RKO (cell line): Measurements from ENCODE around the gene MMP27.
"Not testable (repeated sequence)": the region's sequence is repeated elsewhere in the genome, so short reads cannot be mapped to it uniquely, and the experiment has no call there.

ENCODE experiments used
- DNase-seq: peaks from one replicate; pipeline ENCODE4 v3.0.0-alpha.2; 2016; ENCODE audit warnings: low spot score

MMP27 gene, protein sequence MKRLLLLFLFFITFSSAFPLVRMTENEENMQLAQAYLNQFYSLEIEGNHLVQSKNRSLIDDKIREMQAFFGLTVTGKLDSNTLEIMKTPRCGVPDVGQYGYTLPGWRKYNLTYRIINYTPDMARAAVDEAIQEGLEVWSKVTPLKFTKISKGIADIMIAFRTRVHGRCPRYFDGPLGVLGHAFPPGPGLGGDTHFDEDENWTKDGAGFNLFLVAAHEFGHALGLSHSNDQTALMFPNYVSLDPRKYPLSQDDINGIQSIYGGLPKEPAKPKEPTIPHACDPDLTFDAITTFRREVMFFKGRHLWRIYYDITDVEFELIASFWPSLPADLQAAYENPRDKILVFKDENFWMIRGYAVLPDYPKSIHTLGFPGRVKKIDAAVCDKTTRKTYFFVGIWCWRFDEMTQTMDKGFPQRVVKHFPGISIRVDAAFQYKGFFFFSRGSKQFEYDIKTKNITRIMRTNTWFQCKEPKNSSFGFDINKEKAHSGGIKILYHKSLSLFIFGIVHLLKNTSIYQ

DNA sequence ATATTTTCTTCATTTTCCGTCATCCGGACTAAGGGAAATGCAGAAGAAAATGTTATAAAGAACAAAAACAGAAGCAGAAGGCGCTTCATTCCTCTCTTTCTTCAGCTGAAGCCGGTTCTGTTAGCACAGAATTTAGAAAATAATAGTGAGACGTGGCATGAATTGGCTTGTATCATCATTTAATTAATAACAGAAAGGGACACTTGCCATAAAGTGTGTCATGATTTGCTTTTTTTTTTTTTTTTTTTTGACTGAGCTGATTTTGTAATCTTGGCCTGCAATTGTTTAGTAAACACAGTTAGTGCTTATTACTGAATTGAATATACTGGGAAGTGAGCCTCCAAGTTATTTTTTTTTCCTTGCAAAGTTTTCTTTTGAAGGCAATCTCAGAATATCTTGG, at the start of gene MMP27:
TSS of gene MMP27 (minus strand) at position 144 of the 400 bp plus-strand sequence. CDS start at position 89, 55 bp downstream.
- DNase-seq = no peak

DNA sequence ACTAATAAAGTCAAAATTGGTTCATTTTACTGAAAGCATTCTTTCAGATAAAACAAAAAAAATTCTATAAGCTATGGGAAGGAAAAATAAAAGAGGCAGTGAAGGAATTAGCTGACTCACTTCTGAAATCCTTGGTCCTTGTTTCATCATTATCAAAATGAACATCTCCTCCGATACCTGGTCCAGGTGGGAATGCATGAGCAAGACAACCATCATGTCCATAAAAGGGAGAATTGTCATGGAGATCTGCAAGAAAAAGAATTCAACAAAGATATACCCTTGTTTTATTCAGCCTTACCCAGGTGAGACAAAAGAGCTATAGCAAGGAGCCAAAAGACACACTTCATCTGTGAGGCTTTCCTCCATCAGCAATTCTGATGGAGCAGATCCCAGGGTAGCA, 47.7 kb upstream of the MMP27 start:
- DNase-seq = no peak

DNA sequence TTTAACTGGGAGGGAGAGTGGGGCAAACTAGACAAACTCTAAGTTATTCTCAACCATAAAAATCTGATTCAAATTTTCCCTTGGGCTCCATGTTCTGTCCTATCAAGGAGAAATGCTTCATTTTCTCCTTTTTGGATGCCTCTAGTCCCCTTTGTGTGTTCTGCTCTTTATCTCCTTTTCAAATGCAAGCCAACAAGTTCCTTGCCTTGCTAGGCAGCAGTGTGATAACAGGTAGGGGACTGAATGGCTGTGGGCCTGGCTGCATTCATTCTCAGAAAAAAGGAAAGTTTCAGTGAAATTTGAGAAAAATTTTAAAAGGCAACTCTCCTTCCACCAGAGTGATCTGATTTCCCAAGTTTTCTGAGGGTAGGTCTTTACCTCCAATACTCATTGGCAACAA, 46.1 kb upstream of the MMP27 start:
- no peak for DNase-seq

DNA sequence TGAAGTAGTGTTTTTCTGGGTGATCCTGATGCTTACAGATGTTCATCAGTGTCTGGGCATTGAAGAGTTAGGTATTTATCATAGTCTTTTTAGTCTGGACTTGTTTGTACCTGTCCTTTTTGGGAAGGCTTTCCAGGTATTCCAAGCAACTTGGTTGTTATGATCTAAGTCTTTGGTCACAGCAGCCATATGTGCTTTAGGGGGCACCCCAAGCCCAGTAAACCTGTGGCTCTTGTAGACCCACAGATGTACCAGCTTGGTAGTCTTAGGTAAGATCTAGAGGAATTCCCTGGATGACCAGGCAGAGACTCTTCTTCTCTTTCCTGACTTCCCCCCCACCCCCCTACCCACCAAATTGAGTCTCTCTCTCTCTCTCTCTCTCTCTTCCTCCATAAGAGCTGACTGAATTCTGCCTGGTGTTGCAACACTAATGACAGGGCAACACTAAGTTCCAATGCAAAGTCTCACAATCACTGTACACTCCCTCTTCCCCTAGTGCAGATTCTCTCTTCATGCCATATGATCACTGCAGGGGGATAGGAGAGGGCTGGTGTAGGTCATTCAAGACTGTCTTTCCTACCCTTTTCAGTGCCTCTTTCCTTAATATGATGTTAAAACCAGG, 43.6 kb upstream of the MMP27 start:
- no peak for DNase-seq

DNA sequence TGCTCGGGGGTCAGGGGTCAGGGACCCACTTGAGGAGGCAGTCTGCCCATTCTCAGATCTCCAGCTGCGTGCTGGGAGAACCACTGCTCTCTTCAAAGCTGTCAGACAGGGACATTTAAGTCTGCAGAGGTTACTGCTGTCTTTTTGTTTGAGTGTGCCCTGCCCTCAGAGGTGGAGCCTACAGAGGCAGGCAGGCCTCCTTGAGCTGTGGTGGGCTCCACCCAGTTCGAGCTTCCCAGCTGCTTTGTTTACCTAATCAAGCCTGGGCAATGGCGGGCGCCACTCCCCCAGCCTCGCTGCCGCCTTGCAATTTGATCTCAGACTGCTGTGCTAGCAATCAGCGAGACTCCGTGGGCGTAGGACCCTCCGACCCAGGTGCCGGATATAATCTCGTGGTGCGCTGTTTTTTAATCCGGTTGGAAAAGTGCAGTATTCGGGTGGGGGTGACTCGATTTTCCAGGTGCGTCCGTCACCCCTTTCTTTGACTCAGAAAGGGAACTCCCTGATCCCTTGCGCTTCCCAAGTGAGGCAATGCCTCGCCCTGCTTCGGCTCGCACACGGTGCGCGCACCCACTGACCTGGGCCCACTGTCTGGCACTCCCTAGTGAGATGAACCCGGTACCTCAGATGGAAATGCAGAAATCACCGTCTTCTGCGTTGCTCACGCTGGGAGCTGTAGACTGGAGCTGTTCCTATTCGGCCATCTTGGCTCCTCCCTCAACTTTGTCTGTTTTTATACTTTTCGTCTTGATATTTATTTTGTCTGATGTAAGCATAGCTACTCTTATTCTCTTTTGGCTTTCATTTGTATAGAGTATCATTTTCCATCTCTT, 41.4 kb upstream of the MMP27 start:
- not testable (repeated sequence) for DNase-seq

DNA sequence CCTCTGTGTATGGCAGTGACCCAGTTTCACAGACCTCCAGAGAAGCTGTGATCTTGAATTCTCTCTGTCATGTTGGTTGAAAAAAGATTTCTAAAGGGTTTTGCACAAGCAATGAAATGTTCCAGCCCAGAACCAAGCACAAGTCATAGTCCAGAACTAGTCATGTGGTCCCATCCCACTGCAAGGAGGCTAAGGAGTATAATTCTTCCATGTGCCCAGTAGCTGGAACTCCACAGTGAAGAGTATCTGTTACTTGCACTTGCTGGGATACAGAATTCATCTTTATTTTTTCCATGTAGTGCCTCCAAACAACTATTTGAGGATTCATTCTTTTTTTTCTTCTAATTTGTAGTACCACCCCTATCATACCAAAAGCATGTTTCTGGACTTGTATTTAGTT, 29.1 kb upstream of the MMP27 start:
- DNase-seq = peak; percentile 3

DNA sequence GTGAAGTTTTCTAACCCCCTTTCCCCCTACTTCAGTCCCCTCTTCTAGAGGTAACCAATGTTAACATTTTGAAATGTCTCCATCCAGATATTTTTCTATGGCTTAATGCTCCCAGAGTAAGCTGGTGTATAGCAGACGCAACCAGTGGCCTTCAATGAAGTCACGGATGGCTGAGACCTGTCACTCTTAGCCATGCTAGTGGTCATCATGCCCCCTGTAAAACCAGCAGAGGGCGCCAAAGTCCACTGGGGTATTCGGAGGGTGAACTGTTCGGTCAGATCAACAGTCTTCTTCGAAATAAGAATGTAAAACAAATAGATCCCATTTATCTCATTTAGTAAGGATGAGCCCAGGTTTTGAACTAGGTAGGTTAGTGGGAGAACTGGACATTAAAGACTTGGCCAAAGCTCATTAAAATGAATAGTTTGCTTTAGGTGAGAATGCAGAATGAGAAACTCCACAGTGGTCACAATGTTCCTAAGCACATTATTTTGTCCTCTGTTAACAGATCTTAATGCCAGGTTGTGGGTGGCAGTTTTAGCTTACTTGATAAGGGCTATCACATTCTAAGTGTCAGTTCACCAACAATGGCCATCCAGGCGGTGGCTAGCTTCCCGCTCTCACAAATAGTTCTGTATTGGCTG, 27.8 kb upstream of the MMP27 start:
- peak; percentile 71 for DNase-seq

DNA sequence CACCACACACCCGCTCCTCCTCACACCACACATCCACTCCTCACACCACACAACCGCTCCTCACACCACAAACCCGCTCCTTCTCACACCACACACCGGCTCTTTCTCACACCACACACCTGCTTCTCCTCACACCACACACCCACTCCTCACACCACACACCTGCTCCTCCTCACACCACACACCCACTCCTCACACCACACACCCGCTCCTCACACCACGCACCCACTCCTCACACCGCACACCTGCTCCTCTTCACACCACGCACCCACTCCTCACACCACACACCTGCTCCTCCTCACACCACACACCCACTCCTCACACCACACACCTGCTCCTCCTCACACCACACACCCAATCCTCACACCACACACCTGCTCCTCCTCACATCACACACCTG, 25.4 kb upstream of the MMP27 start:
- not testable (repeated sequence) for DNase-seq

DNA sequence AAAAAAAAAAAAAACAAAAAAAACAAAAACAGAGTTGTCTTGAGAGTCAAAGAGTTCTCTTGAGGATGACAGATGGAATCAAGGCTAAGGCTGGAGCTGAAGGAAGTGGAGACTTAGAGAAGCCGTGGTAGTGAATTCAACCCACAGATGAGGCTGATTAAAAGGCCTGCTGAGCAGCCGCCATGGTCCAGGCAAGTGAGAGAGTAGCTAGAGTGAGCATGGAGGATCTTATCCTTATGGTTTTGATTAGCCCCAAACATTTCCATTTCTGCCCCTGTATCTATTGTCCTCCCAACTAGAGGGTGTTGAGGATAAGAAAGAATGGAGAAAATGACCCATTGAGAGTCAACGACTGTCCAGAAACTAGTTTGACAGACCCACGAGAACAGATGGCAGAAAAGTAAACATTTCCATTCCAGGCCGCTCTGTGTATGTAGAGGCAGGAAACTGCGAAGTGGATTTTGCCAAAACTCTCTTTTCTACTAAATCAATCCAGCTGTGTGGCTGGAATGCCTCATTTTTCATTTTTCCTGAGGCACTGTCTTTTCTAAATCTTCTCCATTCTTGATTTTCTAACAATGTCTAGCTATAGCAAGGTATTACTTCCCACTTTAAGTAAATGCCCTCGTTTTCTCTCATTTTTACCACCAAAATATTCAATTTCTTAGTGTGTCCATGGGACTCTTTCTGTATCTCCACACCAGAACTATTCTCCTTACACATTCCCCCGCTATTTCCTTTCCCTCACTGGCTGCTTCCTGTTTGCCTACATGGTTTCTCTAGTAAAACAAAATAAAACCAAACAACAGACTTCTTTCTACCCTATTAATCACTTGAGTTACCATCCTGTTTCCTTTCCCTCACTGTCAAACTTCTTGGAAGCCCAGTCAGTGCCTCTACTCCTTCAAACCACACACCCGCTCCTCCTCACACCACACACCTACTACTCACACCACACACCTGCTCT, 24.6 kb upstream of the MMP27 start:
- DNase-seq = no peak

DNA sequence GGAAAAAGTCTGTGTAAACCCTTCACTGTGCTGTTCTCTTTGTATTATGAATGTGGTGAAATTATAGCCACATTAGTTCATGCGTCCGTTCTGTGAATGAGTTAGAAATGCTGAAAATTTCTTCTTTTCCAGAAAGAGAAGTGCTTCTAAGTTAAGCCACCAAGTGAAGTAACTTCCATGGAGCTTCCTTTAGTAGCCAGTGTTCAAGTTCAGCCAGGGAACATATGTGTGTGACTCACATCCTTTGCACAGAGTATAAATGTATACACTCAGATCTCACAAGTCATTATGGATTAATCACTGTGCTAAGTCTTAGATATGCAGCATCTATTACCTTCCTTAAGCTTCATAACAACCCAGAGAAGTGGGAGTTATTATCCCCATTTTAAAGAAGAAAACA, 22.3 kb upstream of the MMP27 start:
- DNase-seq = peak; percentile 68

DNA sequence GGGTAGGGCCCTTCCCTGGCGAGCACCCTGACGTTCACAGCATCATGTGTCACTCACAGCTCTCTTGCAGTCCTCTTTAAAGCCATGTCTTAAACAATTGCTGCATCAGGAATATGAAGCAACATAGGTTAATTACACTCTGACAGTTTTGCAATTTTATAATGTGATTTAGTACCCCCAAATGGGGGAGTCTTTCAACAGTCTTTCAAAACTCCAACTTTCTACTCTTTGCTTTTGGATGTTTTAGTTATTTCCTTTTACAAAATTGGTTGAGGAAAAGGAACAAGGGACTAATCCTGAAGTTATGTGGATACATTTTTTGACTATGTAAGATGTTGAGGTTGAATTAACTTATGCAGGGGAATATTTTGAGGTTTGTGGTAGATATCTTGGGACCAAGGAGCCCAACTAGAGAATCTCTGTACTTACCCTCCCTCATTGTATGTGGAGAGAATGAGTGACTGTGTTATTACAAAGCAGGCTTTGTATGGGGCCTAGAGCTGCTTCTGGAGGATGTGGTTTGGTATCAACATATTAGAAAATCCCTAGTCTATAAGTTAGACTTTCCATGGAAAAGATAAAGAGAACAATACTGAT, 19.4 kb upstream of the MMP27 start, which contains the start of gene MMP8:
TSS of gene MMP8 (minus strand) at position 51 of the 597 bp plus-strand sequence. CDS start 99 bp downstream, outside the sequence.
- no peak for DNase-seq

DNA sequence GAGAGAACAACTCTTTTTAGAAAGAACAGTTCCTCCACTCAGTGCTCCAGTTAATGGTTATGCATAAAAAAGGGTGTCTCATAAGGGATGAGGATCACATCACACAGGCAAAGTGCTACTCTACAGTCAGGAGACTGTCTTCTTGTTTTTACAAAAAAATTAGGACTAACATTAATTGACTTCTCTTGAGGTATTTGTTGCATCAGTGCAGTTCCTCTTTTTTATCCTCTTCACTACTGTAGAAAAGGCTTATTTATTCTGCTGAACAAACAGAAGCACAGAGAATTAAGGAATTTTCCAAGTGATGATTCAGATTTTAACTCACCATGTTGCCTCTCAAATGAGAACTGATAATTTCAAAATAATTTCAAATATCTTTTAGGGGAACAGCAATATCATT, 17.3 kb upstream of the MMP27 start:
- no peak for DNase-seq

DNA sequence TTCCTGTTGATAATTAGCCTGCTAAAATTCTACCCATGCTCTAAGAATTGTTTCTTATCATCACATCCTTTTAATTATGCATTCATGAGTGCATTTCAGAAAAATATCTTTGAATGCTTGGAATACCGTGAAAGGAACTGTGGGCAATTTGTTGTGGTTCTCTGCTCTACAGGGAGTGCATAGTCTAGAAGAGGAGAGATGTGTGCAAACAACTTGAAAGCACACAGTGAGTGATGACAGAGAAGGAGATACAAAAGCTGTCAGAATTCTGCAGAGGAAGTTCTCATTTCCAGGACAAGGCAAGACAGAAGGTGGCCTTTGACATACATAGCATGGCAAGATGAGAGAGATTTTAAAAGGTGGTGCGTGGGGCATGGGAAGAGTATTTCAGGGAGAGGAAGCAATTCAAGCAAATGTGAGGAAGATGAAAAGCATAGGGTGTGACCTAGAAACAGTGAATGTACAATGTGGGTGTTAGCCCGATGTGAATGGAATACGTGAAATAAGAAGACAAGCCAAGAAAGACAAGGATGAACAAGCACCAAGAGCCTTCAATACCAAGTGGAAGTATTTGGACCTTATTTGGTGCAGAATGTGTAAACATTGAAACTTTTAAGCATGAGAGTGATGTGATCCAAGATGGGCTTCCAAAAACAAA, 14.2 kb upstream of the MMP27 start:
- DNase-seq = no peak

DNA sequence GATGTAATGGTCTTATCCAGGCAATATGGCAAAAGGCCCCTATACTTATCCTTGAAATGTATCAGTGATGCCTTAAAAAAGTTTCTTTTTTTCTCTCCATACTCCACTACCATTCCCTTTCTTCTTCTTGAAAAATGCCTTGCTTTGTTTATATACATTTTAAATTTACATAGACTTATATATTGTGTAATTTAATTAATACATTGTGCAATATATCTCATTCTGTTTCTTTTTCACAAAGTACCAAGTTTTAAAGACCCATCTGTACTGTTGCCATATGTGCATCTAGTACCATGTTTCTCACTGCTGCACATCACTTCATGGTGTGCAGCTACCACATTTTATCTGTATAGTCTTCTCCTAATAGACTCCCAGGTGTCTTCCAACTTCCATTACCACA, 11.7 kb upstream of the MMP27 start:
- DNase-seq = no peak

DNA sequence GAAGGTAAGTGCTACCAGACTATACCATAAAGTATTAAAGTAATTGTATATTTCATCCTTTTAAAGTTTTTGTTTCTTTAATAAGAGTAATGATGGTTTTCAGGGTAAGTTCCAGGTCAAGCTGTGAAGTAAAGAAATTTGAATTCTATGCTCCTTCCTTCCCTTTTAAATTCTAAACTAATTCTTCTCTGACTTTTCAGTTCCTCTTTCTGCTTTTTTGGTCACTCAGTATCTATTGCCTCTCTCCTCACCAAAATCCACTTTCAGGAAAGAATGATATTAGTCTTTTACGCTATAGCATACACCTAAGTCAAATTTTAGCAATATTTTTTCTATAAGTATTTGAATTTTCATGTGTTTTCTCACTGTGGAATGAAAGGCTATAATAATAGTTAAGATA, 11.0 kb upstream of the MMP27 start:
- no peak for DNase-seq

DNA sequence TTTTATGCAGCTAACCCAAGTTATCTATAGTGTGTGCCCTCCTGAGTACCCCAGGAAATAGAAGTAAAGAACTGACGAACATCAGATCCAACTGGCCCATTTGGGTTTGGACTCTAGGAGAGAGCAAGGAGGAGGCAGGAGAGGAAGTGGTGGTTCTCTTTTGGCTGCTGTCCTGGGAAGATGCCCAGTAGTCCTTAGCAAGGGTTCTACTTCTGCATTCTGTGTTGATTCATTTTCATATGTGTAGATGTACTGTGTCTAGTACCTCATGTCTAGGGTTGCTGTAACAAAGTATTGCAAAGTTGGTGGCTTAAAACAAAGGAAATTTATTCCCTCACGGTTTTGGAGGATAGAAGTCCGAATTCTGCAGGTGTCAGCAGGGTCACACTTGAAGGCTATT, 6.6 kb upstream of the MMP27 start:
- no peak for DNase-seq

DNA sequence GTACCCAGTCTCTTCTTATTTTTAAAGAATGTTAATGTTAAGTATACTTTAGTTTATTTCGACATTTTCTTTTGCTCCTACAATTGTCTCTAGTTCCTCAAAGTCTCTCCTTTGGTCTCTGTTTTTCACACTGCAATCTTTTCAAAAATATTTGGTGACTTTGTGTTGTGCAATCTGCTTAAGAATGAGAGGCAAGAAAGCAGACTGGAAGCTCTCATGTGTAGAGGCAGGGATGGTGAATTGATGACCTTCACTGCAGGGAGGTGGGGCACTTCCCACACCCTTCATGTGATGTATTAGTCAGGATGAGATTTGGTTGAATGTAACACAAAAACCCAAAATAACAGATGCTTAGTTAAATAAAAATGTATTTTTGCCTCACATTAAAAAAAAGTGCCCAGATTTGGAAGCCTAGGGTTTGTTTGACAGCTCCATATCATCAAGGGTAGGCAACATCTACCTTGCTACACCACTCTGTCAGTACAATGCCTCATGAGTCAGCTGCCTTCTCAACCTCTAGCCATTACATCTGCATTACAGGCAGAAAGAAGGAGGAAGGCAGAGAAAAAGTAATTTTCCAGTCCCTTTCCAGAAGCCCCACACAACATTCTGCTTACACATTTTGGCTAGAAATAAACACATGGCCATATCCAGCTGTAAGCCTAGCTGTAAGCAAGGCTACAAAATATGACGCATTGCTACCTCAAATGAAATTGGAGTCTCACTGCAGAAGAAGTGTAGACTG, 3.8 kb upstream of the MMP27 start:
- DNase-seq = peak; percentile 3

DNA sequence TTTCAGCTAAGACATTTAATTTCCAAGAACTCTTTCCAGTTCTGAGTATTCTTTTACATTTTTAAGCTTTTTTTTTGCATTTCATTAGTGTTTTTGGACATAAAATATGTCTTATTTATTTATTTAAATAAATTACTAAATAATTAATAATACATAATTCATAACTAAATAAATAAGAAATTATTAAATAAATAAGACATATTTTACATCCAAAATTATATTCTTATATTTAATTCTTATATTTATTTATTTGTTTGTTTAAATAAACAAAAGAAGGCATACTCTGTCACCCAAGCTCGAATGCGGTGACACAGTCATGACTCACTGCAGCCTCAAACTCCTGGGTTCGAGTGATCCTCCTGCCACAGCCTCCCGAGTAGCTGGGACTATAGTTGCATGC, 3.1 kb upstream of the MMP27 start:
- DNase-seq = no peak

DNA sequence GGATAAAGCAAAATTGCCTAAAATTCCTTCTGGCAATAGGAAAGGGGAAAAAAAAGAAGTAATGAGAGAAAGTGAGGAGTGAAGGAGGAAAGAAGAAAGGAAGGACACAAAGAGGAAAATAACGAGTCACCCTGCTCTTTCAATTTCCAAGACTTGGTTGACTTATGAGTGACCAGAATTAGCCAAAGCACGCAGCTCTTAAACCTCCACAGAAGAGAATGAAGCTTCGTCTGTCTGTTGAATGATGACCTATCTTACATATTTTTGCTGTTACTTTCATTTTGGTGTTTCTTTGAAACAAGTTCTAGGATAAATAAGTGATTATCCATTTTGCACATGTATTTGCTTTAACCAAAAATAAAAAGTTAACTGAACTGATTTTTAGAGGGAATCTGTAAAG, 728 bp downstream of the MMP27 start:
- no peak for DNase-seq
